HAP-1 (cell line): ENCODE measurements around the gene CCDC3.
A peak's percentile ranks its signal among the peaks of the same experiment; 100 is the strongest.

Experiments
- DNase-seq, 2 experiments: peaks; one replicate each; pipeline ENCODE4 v3.0.0-alpha.2; 2016 to 2020; ENCODE audit warnings: low spot score in 2 of 2
- H3K27me3 ChIP-seq: fragments of 250-450 bp; sonication (Bioruptor Pico); 2 replicates; pipeline ENCODE4 v1.5.1; 2020; ENCODE audit warnings: low read depth, mild to moderate bottlenecking, moderate library complexity
- H3K36me3 ChIP-seq: fragments of 250-450 bp; sonication (Bioruptor Pico); replicated peaks from 2 replicates; pipeline ENCODE4 v1.5.1; 2020; ENCODE audit warnings: mild to moderate bottlenecking
- H3K4me1 ChIP-seq: fragments of 250-450 bp; sonication (Bioruptor Pico); 2 replicates; pipeline ENCODE4 v1.5.1; 2020; ENCODE audit warnings: mild to moderate bottlenecking
- H3K4me3 ChIP-seq: fragments of 250-450 bp; sonication (Bioruptor Pico); 2 replicates; pipeline ENCODE4 v1.5.1; 2020; ENCODE audit warnings: mild to moderate bottlenecking, moderate library complexity
- H3K9me3 ChIP-seq: fragments of 250-450 bp; sonication (Bioruptor Pico); 2 replicates; pipeline ENCODE4 v1.5.1; 2020; ENCODE audit warnings: mild to moderate bottlenecking, moderate library complexity
- in situ Hi-C: fragments of 300-500 bp; cut with MboI; formaldehyde crosslinking; loops from 3 replicates; pipeline ENCODE4 v1.14.3; 2020; ENCODE audit warnings: low sequenced_read_pairs, inconsistent platforms, mixed read lengths

CCDC3 gene

GRCh38 chr10:13023754-13024153 lies 22.2 kb upstream of the CCDC3 start:
- no peak overlapping the region for H3K4me3 ChIP-seq
- no peaks in the 10 kb centered on the region; the same call in 1 of the 2 replicates for H3K27me3 ChIP-seq
- H3K4me1 ChIP-seq = no peaks in the 10 kb centered on the region
- in situ Hi-C loops = no loop called here
- peaks cover 9% of the 10 kb centered on the region; the same call in 1 of the 2 replicates for H3K9me3 ChIP-seq
- DNase-seq = no peak
- H3K36me3 ChIP-seq = no peaks in the 10 kb centered on the region

GRCh38 chr10:13019280-13019679 lies 17.8 kb upstream of the CCDC3 start:
- no peak overlapping the region for H3K4me3 ChIP-seq
- no peaks in the 10 kb centered on the region for H3K4me1 ChIP-seq
- DNase-seq = no peak
- H3K9me3 ChIP-seq = peaks cover 4% of the 10 kb centered on the region; the same call in 1 of the 2 replicates
- in situ Hi-C loops = no loop called here
- H3K27me3 ChIP-seq = peaks cover 3% of the 10 kb centered on the region; the same call in 1 of the 2 replicates
- no peaks in the 10 kb centered on the region for H3K36me3 ChIP-seq

- Histone ChIP-seq H3K27me3 (peaks cover 6% of the 10 kb centered on the region; the same call in 1 of the 2 replicates), H3K36me3 (no peaks in the 10 kb centered on the region), H3K9me3 (no peaks in the 10 kb centered on the region), H3K4me1 (no peaks in the 10 kb centered on the region), H3K4me3 (no peak overlapping the region)
- DNase-seq = no peak
- in situ Hi-C loops = no loop called here
Measured at GRCh38 chr10:13018171-13018570, 16.7 kb upstream of the CCDC3 start.

- in situ Hi-C loops = no loop called here
- Histone ChIP-seq H3K9me3 (no peaks in the 10 kb centered on the region), H3K4me3 (no peak overlapping the region), H3K36me3 (no peaks in the 10 kb centered on the region), H3K4me1 (no peaks in the 10 kb centered on the region), H3K27me3 (peaks cover 8% of the 10 kb centered on the region; the same call in 1 of the 2 replicates)
- no peak for DNase-seq
Measured at GRCh38 chr10:13016886-13017285, 15.4 kb upstream of the CCDC3 start.

GRCh38 chr10:13016426-13016825 lies 14.9 kb upstream of the CCDC3 start:
- Histone ChIP-seq H3K27me3 (peaks cover 8% of the 10 kb centered on the region; the same call in 1 of the 2 replicates), H3K4me3 (no peak overlapping the region), H3K9me3 (no peaks in the 10 kb centered on the region), H3K4me1 (no peaks in the 10 kb centered on the region), H3K36me3 (no peaks in the 10 kb centered on the region)
- no peak for DNase-seq
- in situ Hi-C loops = no loop called here

- H3K4me1 ChIP-seq = peaks cover 4% of the 10 kb centered on the region
- in situ Hi-C loops = no loop called here
- DNase-seq = no peak
- H3K9me3 ChIP-seq = no peaks in the 10 kb centered on the region
- H3K4me3 ChIP-seq = no peak overlapping the region
- H3K36me3 ChIP-seq = no peaks in the 10 kb centered on the region
- no peaks in the 10 kb centered on the region for H3K27me3 ChIP-seq
Measured at GRCh38 chr10:13006037-13006436, 4.5 kb upstream of the CCDC3 start.

- H3K4me3 ChIP-seq = no peak overlapping the region
- H3K4me1 ChIP-seq = peaks cover 4% of the 10 kb centered on the region
- no peaks in the 10 kb centered on the region for H3K9me3 ChIP-seq
- H3K36me3 ChIP-seq = no peaks in the 10 kb centered on the region
- no peaks in the 10 kb centered on the region for H3K27me3 ChIP-seq
- no peak for DNase-seq
- in situ Hi-C loops = no loop called here
Measured at GRCh38 chr10:13003759-13004158, 2.2 kb upstream of the CCDC3 start.

- in situ Hi-C loops = no loop called here
- H3K36me3 ChIP-seq = no peaks in the 10 kb centered on the region
- no peak overlapping the region for H3K4me3 ChIP-seq
- DNase-seq = no peak
- peaks cover 4% of the 10 kb centered on the region for H3K4me1 ChIP-seq
- no peaks in the 10 kb centered on the region for H3K27me3 ChIP-seq
- no peaks in the 10 kb centered on the region for H3K9me3 ChIP-seq
Measured at GRCh38 chr10:13003004-13003403, 1.5 kb upstream of the CCDC3 start.

GRCh38 chr10:13001887-13002212 lies 337 bp upstream of the CCDC3 start:
- peaks cover 4% of the 10 kb centered on the region for H3K4me1 ChIP-seq
- no peaks in the 10 kb centered on the region for H3K36me3 ChIP-seq
- peak overlapping the region; percentile 30 for H3K4me3 ChIP-seq
- in situ Hi-C loops = no loop called here
- no peak for DNase-seq
- no peaks in the 10 kb centered on the region for H3K9me3 ChIP-seq
- no peaks in the 10 kb centered on the region for H3K27me3 ChIP-seq

- in situ Hi-C loops = no loop called here
- DNase-seq = no peak
- peaks cover 4% of the 10 kb centered on the region for H3K4me1 ChIP-seq
- no peaks in the 10 kb centered on the region for H3K36me3 ChIP-seq
- H3K9me3 ChIP-seq = no peaks in the 10 kb centered on the region
- H3K27me3 ChIP-seq = no peaks in the 10 kb centered on the region
- H3K4me3 ChIP-seq = peak overlapping the region; percentile 40
Measured at GRCh38 chr10:13000431-13000830, 1.1 kb downstream of the CCDC3 start.

- in situ Hi-C loops = no loop called here
- DNase-seq = no peak
- peaks cover 4% of the 10 kb centered on the region for H3K4me1 ChIP-seq
- no peaks in the 10 kb centered on the region for H3K27me3 ChIP-seq
- no peaks in the 10 kb centered on the region for H3K9me3 ChIP-seq
- H3K36me3 ChIP-seq = no peaks in the 10 kb centered on the region
- no peak overlapping the region for H3K4me3 ChIP-seq
Measured at GRCh38 chr10:12999849-13000248, 1.7 kb downstream of the CCDC3 start.

GRCh38 chr10:12995425-12995861 lies 6.1 kb downstream of the CCDC3 start:
- Histone ChIP-seq H3K4me3 (no peak overlapping the region), H3K36me3 (no peaks in the 10 kb centered on the region), H3K27me3 (no peaks in the 10 kb centered on the region), H3K4me1 (no peaks in the 10 kb centered on the region), H3K9me3 (no peaks in the 10 kb centered on the region)
- in situ Hi-C loops = no loop called here
- DNase-seq = no peak

- DNase-seq = no peak
- Histone ChIP-seq H3K4me3 (no peak overlapping the region), H3K9me3 (no peaks in the 10 kb centered on the region), H3K36me3 (no peaks in the 10 kb centered on the region), H3K27me3 (no peaks in the 10 kb centered on the region), H3K4me1 (no peaks in the 10 kb centered on the region)
- in situ Hi-C loops = no loop called here
Measured at GRCh38 chr10:12993595-12993994, 7.9 kb downstream of the CCDC3 start.

- Histone ChIP-seq H3K4me3 (no peak overlapping the region), H3K27me3 (no peaks in the 10 kb centered on the region), H3K36me3 (no peaks in the 10 kb centered on the region), H3K9me3 (no peaks in the 10 kb centered on the region), H3K4me1 (no peaks in the 10 kb centered on the region)
- no peak for DNase-seq
- in situ Hi-C loops = no loop called here
Measured at GRCh38 chr10:12985347-12985746, 16.2 kb downstream of the CCDC3 start.

- Histone ChIP-seq H3K9me3 (no peaks in the 10 kb centered on the region), H3K4me1 (no peaks in the 10 kb centered on the region), H3K27me3 (no peaks in the 10 kb centered on the region), H3K4me3 (no peak overlapping the region), H3K36me3 (no peaks in the 10 kb centered on the region)
- in situ Hi-C loops = no loop called here
- DNase-seq = no peak
Measured at GRCh38 chr10:12984165-12984747, 17.3 kb downstream of the CCDC3 start.
